SK-N-MC (cell line): ENCODE measurements around the gene WDR3.

Source experiments
- DNase-seq: peaks from one replicate; pipeline ENCODE4 v3.0.0-alpha.2; 2011; ENCODE audit warnings: low read depth, low spot score
- H3K27ac ChIP-seq: fragments of 200-600 bp; sonication (generic); 2 replicates; pipeline ENCODE4 v1.5.1; 2016; ENCODE audit warnings: mixed run types
- H3K36me3 ChIP-seq: fragments of 200-600 bp; sonication (generic); 2 replicates; pipeline ENCODE4 v1.6.1; 2017; ENCODE audit warnings: antibody characterized with exemption, low read length, mixed read lengths; ENCODE audit not compliant: insufficient read depth
- H3K4me3 ChIP-seq: fragments of 200-600 bp; sonication (generic); 2 replicates; pipeline ENCODE4 v1.5.1; 2016
- H3K9ac ChIP-seq: fragments of 200-600 bp; sonication (generic); 2 replicates; pipeline ENCODE4 v1.8.0; 2017; ENCODE audit warnings: mixed run types, mixed read lengths; ENCODE audit not compliant: insufficient read length
- H3K9me3 ChIP-seq: fragments of 200-600 bp; sonication (generic); 2 replicates; pipeline ENCODE4 v1.6.1; 2017; ENCODE audit warnings: low read depth, mild to moderate bottlenecking, antibody characterized with exemption, low read length, moderate library complexity, mixed read lengths
- EZH2 ChIP-seq: fragments of 200-600 bp; sonication (generic); IDR thresholded peaks from one replicate; pipeline ENCODE4 v1.6.1; 2017; ENCODE audit warnings: antibody characterized with exemption
- FOXP2 ChIP-seq: optimal IDR thresholded peaks from 2 replicates; pipeline ENCODE3; 2011; ENCODE audit warnings: mild to moderate bottlenecking, moderate library complexity; ENCODE audit not compliant: insufficient read depth; ENCODE audit errors: extremely low read length, control extremely low read depth
- POLR2AphosphoS5 ChIP-seq: IDR thresholded peaks from 2 replicates; pipeline ENCODE4 v1.6.1; 2012; ENCODE audit warnings: mild to moderate bottlenecking, low read depth, low read length, borderline replicate concordance

WDR3 gene

DNA sequence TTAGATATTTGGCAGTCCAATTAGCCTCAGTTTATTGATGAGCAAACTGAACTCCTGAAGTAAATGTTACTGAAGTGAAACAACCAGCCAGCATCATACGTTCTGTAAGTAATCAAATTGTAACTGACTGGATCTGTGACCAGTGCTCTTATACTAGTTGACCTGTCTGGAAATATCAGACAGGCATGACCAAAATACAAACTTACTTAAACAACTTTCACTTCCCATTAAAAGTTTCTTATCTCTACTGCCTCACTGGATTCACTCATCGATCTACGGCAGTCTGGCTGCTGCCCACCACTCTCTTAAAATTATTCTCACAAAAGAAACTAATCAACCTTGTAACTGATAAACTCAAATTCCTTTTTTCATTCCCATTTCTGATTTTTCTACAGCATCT lies 56.4 kb downstream of the WDR3 start:
- no peak overlapping the region for H3K27ac ChIP-seq
- TF ChIP-seq POLR2AphosphoS5: no peak
- H3K36me3 ChIP-seq: no peaks in the 10 kb centered on the region
- no peaks in the 10 kb centered on the region for H3K9me3 ChIP-seq
- H3K4me3 ChIP-seq: no peak overlapping the region
- DNase-seq: no peak
- H3K9ac ChIP-seq: no peak overlapping the region

DNA sequence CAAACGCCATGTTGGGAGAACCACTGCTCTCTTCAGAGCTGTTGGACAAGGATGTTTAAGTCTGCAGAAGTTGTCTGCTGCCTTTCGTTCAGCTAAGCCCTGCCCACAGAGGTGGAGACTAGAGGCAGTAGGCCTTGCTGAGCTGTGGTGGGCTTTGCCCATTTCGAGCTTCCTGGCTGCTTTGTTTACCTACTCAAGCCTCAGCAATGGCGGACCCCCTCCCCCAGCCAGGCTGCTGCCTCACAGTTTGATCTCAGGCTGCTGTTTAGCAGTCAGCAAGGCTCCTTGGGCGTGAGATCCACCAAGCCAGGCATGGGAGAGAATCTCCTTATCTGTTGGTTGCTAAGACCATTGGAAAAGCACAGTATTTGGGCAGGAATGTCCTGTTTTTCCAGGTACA lies 74.8 kb downstream of the WDR3 start:
- H3K4me3 ChIP-seq: no peak overlapping the region
- no peaks in the 10 kb centered on the region for H3K9me3 ChIP-seq
- TF ChIP-seq FOXP2: no peak
- TF ChIP-seq POLR2AphosphoS5: no peak
- TF ChIP-seq EZH2: no peak
- H3K36me3 ChIP-seq: no peaks in the 10 kb centered on the region
- no peak overlapping the region for H3K27ac ChIP-seq
- no peak overlapping the region for H3K9ac ChIP-seq
- DNase-seq: no peak

DNA sequence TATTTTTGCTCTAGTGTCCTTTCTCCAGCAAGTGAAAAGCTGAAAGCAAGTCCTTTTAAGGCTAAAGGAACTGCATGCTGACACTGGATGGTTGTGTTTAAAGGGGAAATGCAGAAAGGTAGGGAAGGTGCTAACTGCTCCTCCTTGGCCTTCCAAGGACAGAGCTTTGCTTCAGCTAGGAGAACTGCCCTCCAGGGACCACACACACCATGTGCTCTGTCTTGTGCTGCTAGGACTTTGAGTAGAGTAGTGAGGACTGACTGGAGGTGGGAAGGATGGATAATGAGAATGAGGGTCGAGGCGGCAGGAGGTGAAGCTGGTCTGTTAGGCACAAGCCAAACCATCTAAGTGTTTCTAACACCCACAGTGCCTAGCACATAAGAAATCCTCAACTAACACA lies 77.9 kb downstream of the WDR3 start:
- DNase-seq: no peak
- Histone ChIP-seq H3K27ac (no peak overlapping the region), H3K36me3 (no peaks in the 10 kb centered on the region), H3K9ac (no peak overlapping the region), H3K4me3 (no peak overlapping the region), H3K9me3 (no peaks in the 10 kb centered on the region)
- TF ChIP-seq EZH2 (no peak), POLR2AphosphoS5 (no peak), FOXP2 (no peak)

DNA sequence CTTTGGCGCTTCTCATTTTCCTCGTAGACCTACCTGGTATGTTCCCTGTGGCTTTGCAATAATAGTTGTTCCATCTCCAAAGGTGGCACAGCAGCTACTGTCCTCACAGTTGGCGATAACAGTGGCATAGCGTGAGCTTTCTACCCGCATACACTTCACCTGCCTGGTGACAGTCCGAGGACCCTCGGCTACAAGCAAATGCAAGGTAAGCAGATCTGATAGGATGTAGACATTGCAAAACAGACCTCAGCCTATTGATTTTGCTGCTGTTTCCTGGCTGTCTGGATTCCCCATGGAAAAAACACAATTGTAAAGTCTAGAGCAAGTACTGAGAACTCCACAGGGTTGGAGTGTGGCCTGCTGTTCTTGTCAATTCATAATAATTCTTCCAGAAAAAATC lies 78.5 kb downstream of the WDR3 start:
- H3K9ac ChIP-seq: no peak overlapping the region
- H3K4me3 ChIP-seq: no peak overlapping the region
- no peaks in the 10 kb centered on the region for H3K9me3 ChIP-seq
- H3K36me3 ChIP-seq: no peaks in the 10 kb centered on the region
- no peak for DNase-seq
- TF ChIP-seq FOXP2 (no peak), POLR2AphosphoS5 (no peak), EZH2 (no peak)
- H3K27ac ChIP-seq: no peak overlapping the region

DNA sequence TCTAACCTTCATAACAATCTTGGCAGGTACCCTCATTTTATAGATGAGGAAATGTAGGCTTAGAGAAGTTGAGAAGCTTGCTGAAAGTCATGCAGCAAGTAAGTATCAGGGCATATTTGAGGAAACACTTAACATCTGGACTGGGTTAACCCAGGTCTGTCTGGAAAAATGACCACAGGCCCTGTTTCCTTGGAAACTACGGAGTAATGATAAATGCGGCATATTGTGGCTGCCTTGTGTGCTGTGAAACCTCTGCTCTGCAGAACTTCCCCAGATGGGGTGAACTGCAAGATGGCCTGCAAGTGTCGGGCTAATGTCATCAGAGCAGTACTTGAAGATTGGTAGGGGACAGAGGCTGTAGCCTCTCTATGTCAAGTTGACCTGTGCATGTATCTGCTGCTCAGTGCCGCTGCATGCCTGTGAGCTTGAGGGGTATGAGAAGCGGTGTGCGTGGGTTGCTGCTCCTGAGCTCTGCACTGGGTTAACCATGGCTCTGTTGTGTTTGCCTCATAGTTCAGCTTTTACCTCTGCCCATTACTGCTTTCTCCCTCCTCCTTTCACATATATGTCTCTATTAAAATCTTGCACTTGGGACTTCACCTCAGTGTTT lies 83.1 kb downstream of the WDR3 start:
- DNase-seq: no peak
- no peaks in the 10 kb centered on the region for H3K9me3 ChIP-seq
- H3K27ac ChIP-seq: no peak overlapping the region

DNA sequence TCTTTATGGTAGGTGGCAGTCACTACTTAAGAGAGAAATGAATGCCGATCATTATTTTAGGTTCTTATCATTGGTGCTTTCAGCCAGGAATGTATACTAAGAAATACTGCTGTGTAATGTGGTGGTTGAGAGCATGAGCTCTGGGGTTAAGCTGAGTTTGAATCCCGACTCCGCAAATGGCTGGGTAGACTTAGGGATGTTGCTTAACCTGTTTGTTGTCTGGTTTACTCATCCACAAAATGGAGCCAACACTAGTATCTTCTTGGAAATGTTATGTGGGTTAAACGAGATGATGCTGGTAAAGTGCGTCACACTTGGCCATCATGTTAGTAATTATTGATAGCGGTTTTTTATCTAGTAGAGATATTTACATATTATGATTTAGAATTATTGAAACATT lies 83.8 kb downstream of the WDR3 start:
- H3K27ac ChIP-seq: no peak overlapping the region
- no peak overlapping the region for H3K4me3 ChIP-seq
- TF ChIP-seq EZH2 (no peak), POLR2AphosphoS5 (no peak), FOXP2 (no peak)
- no peaks in the 10 kb centered on the region for H3K9me3 ChIP-seq
- no peak overlapping the region for H3K9ac ChIP-seq
- H3K36me3 ChIP-seq: no peaks in the 10 kb centered on the region
- no peak for DNase-seq

More for the DNA sequence above, 83.1 kb downstream of the WDR3 start:
- no peak overlapping the region for H3K9ac ChIP-seq
- H3K4me3 ChIP-seq: no peak overlapping the region
- no peaks in the 10 kb centered on the region for H3K36me3 ChIP-seq
- no peak for TF ChIP-seq EZH2
- TF ChIP-seq POLR2AphosphoS5: no peak

DNA sequence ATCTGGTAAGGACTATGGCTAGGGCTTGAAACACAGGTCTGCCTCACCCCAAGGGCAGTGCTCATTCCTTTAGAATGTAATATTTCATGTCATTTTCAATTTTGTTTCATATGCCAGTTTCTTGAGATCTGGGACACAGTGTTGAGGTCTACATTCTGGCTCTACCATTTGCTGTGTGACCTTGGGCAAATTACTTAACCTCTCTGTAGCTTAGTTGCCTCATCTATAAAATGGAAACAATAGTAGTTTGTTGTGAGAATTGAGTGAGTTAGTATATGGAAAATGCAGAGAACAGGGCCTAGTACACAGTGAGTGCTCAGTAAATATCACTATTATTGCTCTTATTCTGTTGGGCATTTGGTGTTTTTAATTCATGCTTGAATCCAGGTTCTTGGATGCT lies 84.4 kb downstream of the WDR3 start:
- Histone ChIP-seq H3K36me3 (no peaks in the 10 kb centered on the region), H3K9me3 (no peaks in the 10 kb centered on the region), H3K9ac (no peak overlapping the region), H3K4me3 (no peak overlapping the region), H3K27ac (no peak overlapping the region)
- no peak for DNase-seq
- no peak for TF ChIP-seq POLR2AphosphoS5
- TF ChIP-seq EZH2: no peak
- no peak for TF ChIP-seq FOXP2
